ENCODE measurements around the gene IL15RA. TPM values are rescaled to one million over a fixed set of nuclear protein-coding genes. Genes with fewer than 3 reads are reported as not detected.

IL15RA gene
- total and polyA plus RNA-seq, 2 of the 8 experiments (the other 6 are each of a cell fraction or from before 2014, with no cell fraction given) = 1.3 to 1.4 TPM

- H2BK12ac ChIP-seq (ENCODE audit: low read depth, low read length) = no peak overlapping the region
- H3K4ac ChIP-seq (replicated peaks; ENCODE audit: insufficient read length, low read depth, low read length) = no peak overlapping the region
- no peak overlapping the region for H4K5ac ChIP-seq (ENCODE audit: insufficient read length, low read depth, low read length)
- no peak overlapping the region for H3K9ac ChIP-seq (replicated peaks in 1 of 4; ENCODE audit: extremely low read depth in 1 of 4, low read depth in 3 of 4, low read length in 3 of 4)
- ChIA-PET CTCF (ENCODE audit: partially characterized antibody) (interaction anchor here (1.0 to 1.4 kb wide), 2 partner anchors 10 to 176 kb away, joined by 3 to 4 read pairs; no protein-coding TSS in a partner anchor), POLR2A (ENCODE audit: partially characterized antibody) (no interaction called here)
- H3K4me1 ChIP-seq (replicated peaks in 1 of 4; ENCODE audit: control insufficient read depth in 3 of 4, insufficient read depth in 4 of 4, low read length in 3 of 4) = peaks cover 0 to 5% (median 3%) of the 10 kb centered on the region in 4 experiments; a peak in 4 of 7 replicates
- H3K79me2 ChIP-seq (ENCODE audit: control insufficient read depth in 1 of 2, insufficient read depth in 2 of 2, low read length in 2 of 2) = no peaks in the 10 kb centered on the region
- no peak overlapping the region for H2AFZ ChIP-seq (ENCODE audit: low read length)
- H2BK20ac ChIP-seq (ENCODE audit: low read length) = no peak overlapping the region
- H2BK120ac ChIP-seq (replicated peaks; ENCODE audit: low read depth, low read length) = no peak overlapping the region
- H3K14ac ChIP-seq (ENCODE audit: insufficient read length) = no peak overlapping the region
- H4K8ac ChIP-seq (ENCODE audit: extremely low read depth, insufficient read depth, low read length) = no peak overlapping the region
- DNase-seq (ENCODE audit: low read depth in 1 of 2, low spot score in 2 of 2) = no peak
- no peak overlapping the region for H2BK5ac ChIP-seq (ENCODE audit: low read depth, low read length)
- H3K56ac ChIP-seq (replicated peaks; ENCODE audit: insufficient read length, low read depth, low read length) = no peak overlapping the region
- no peaks in the 10 kb centered on the region for H3K27me3 ChIP-seq (replicated peaks in 1 of 4; ENCODE audit: control insufficient read depth in 3 of 4, extremely low read depth in 1 of 4, insufficient read depth in 3 of 4, low read length in 3 of 4)
- FAIRE-seq = no peak
- H3K4me3 ChIP-seq (ENCODE audit: extremely low read depth in 1 of 4, insufficient read depth in 2 of 4, low read depth in 3 of 4, low read length in 4 of 4) = no peak overlapping the region
- no peak overlapping the region for H3K4me2 ChIP-seq (ENCODE audit: insufficient read depth in 1 of 2, low read depth in 2 of 2, low read length in 2 of 2)
- H3K36me3 ChIP-seq (ENCODE audit: control insufficient read depth in 2 of 4, insufficient read depth in 4 of 4, low read length in 3 of 4) = no peaks in the 10 kb centered on the region
- H3K23ac ChIP-seq (ENCODE audit: insufficient read length) = no peak overlapping the region
- no peaks in the 10 kb centered on the region for H3K79me1 ChIP-seq (ENCODE audit: low read depth, low read length)
- H3K27ac ChIP-seq (ENCODE audit: low read depth, low read length) = no peak overlapping the region
- H4K20me1 ChIP-seq (replicated peaks in 1 of 2; ENCODE audit: control insufficient read depth in 1 of 2, insufficient read depth in 2 of 2, low read length in 2 of 2) = no peaks in the 10 kb centered on the region
- H2AK5ac ChIP-seq (ENCODE audit: low read depth, low read length) = no peak overlapping the region
- H4K91ac ChIP-seq (replicated peaks; ENCODE audit: insufficient read length, low read length) = no peak overlapping the region
- no peak overlapping the region for H2BK15ac ChIP-seq (ENCODE audit: low read length)
- no peak overlapping the region for H3K18ac ChIP-seq (ENCODE audit: extremely low read depth, low read length)
- peaks cover 0 to 10% of the 10 kb centered on the region in 2 experiments; a peak in 2 of 4 replicates for H3K9me3 ChIP-seq (ENCODE audit: insufficient read depth in 2 of 2, low read depth in 1 of 2, low read length in 1 of 2)
- no peaks in the 10 kb centered on the region for H3K23me2 ChIP-seq (ENCODE audit: low read depth, low read length)
- TF ChIP-seq SUZ12 (IDR thresholded peaks at IDR 0.05; ENCODE audit: low read length) (no peak), HDAC2 (IDR thresholded peaks at IDR 0.05; ENCODE audit: borderline replicate concordance in 1 of 2, low read depth in 2 of 2, low read length in 2 of 2) (no peak), MAX (IDR thresholded peaks at IDR 0.05) (no peak), JUN (IDR thresholded peaks at IDR 0.05; ENCODE audit: low read depth, low read length) (no peak), E2F6 (IDR thresholded peaks at IDR 0.05) (no peak), TBP (IDR thresholded peaks at IDR 0.05; ENCODE audit: low read depth, low read length) (no peak), BACH1 (IDR thresholded peaks at IDR 0.05; ENCODE audit: low read length) (no peak), ZNF274 (IDR thresholded peaks at IDR 0.05; ENCODE audit: borderline replicate concordance, extremely low read depth, low read length) (no peak), SP4 (IDR thresholded peaks at IDR 0.05; ENCODE audit: low read length) (no peak), BCL11A (IDR thresholded peaks at IDR 0.05; ENCODE audit: low read depth in 2 of 2, low read length in 2 of 2) (no peak), TEAD4 (IDR thresholded peaks at IDR 0.05; ENCODE audit: low read depth, low read length) (no peak)
These were observed 14.4 kb upstream of the IL15RA start for GRCh38 chr10:5991708-5992107.
